Measurements from ENCODE around the gene GSS. TPM values are rescaled to one million over a fixed set of nuclear protein-coding genes. Genes with fewer than 3 reads are reported as not detected.

Gene GSS
- total and polyA plus RNA-seq, 12 donors = 52.4 to 120 (median 79.6) TPM

- Histone ChIP-seq H3K4me3 (no peak overlapping the region), H3K27me3 (no peaks in the 10 kb centered on the region), H3K36me3 (replicated peaks in 1 of 2) (peaks cover 0 to 24% of the 10 kb centered on the region in 2 donors), H3K27ac (no peak overlapping the region), H3K4me1 (replicated peaks in 1 of 2) (peaks cover 0 to 3% of the 10 kb centered on the region in 2 donors), H3K9me3 (replicated peaks in 1 of 3) (no peaks in the 10 kb centered on the region)
- 84 to 91% (median 87%) methylated on average over 12 to 20 of the region's 20 CpGs for WGBS, 4 donors
- DNase-seq = peak in 1 of 7 donors; percentile 21
- intact Hi-C loops (cut with DNase I) = loop anchor here in 1 of 2 donors (10.0 kb wide), 1 partner anchor 222 kb away; no protein-coding TSS in a partner anchor
- TF ChIP-seq CTCF (IDR thresholded peaks at IDR 0.05) (no peak), POLR2A (IDR thresholded peaks at IDR 0.05) (no peak)
Measured at GRCh38 chr20:34992751-34993417, 37.3 kb upstream of the GSS start.

GRCh38 chr20:34990661-34991214 lies 35.1 kb upstream of the GSS start:
- intact Hi-C loops (cut with DNase I) = loop anchor here in 1 of 2 donors (10.0 kb wide), 1 partner anchor 224 kb away; no protein-coding TSS in a partner anchor
- 85 to 91% (median 86%) methylated on average over 14 to 18 of the region's 18 CpGs for WGBS, 4 donors
- peak in 2 of 7 donors; percentile 21 to 25 for DNase-seq

GRCh38 chr20:34990231-34990630 lies 34.6 kb upstream of the GSS start:
- peaks cover 0 to 4% of the 10 kb centered on the region in 2 donors for H3K4me1 ChIP-seq (replicated peaks in 1 of 2)
- no peak overlapping the region for H3K4me3 ChIP-seq
- TF ChIP-seq POLR2A (IDR thresholded peaks at IDR 0.05) (no peak), CTCF (IDR thresholded peaks at IDR 0.05) (no peak)
- no peaks in the 10 kb centered on the region for H3K27me3 ChIP-seq
- DNase-seq = peak in 2 of 7 donors; percentile 18 to 20
- no peaks in the 10 kb centered on the region for H3K9me3 ChIP-seq (replicated peaks in 1 of 3)
- no peak overlapping the region for H3K27ac ChIP-seq
- WGBS, 4 donors = 79 to 82% (median 80%) methylated on average over 9 to 11 of the region's 11 CpGs
- intact Hi-C loops (cut with DNase I) = loop anchor here in 1 of 2 donors (10.0 kb wide), 1 partner anchor 225 kb away; no protein-coding TSS in a partner anchor
- peaks cover 0 to 11% of the 10 kb centered on the region in 2 donors for H3K36me3 ChIP-seq (replicated peaks in 1 of 2)

More at GRCh38 chr20:34990661-34991214, 35.1 kb upstream of the GSS start:
- H3K27ac ChIP-seq = no peak overlapping the region
- peaks cover 0 to 14% of the 10 kb centered on the region in 2 donors for H3K36me3 ChIP-seq (replicated peaks in 1 of 2)
- peaks cover 0 to 4% of the 10 kb centered on the region in 2 donors for H3K4me1 ChIP-seq (replicated peaks in 1 of 2)
- H3K4me3 ChIP-seq = no peak overlapping the region
- H3K9me3 ChIP-seq (replicated peaks in 1 of 3) = no peaks in the 10 kb centered on the region
- no peaks in the 10 kb centered on the region for H3K27me3 ChIP-seq
- no peak for TF ChIP-seq CTCF (IDR thresholded peaks at IDR 0.05)
- TF ChIP-seq POLR2A (IDR thresholded peaks at IDR 0.05) = no peak

GRCh38 chr20:34989670-34990069 lies 34.1 kb upstream of the GSS start:
- H3K4me1 ChIP-seq (replicated peaks in 1 of 2) = peaks cover 0 to 4% of the 10 kb centered on the region in 2 donors
- no peak overlapping the region for H3K27ac ChIP-seq
- TF ChIP-seq CTCF (IDR thresholded peaks at IDR 0.05) = no peak
- no peak for TF ChIP-seq POLR2A (IDR thresholded peaks at IDR 0.05)
- DNase-seq = peak in 1 of 7 donors; percentile 23
- H3K9me3 ChIP-seq (replicated peaks in 1 of 3) = no peaks in the 10 kb centered on the region
- intact Hi-C loops (cut with DNase I) = loop anchor here in 1 of 2 donors (10.0 kb wide), 1 partner anchor 225 kb away; no protein-coding TSS in a partner anchor
- no peaks in the 10 kb centered on the region for H3K27me3 ChIP-seq
- WGBS, 4 donors = 85 to 95% (median 91%) methylated on average over 12 to 14 of the region's 14 CpGs
- H3K36me3 ChIP-seq (replicated peaks in 1 of 2) = peaks cover 0 to 11% of the 10 kb centered on the region in 2 donors
- no peak overlapping the region for H3K4me3 ChIP-seq
